DMS53 (cell line): ENCODE results near the gene ZNF608.
A peak's percentile ranks its signal among the peaks of the same experiment; 100 is the strongest.

Experiments
- DNase-seq: peaks from one replicate; lab custom pipeline; 2025; lab: John Stamatoyannopoulos, UW

ZNF608 gene, protein sequence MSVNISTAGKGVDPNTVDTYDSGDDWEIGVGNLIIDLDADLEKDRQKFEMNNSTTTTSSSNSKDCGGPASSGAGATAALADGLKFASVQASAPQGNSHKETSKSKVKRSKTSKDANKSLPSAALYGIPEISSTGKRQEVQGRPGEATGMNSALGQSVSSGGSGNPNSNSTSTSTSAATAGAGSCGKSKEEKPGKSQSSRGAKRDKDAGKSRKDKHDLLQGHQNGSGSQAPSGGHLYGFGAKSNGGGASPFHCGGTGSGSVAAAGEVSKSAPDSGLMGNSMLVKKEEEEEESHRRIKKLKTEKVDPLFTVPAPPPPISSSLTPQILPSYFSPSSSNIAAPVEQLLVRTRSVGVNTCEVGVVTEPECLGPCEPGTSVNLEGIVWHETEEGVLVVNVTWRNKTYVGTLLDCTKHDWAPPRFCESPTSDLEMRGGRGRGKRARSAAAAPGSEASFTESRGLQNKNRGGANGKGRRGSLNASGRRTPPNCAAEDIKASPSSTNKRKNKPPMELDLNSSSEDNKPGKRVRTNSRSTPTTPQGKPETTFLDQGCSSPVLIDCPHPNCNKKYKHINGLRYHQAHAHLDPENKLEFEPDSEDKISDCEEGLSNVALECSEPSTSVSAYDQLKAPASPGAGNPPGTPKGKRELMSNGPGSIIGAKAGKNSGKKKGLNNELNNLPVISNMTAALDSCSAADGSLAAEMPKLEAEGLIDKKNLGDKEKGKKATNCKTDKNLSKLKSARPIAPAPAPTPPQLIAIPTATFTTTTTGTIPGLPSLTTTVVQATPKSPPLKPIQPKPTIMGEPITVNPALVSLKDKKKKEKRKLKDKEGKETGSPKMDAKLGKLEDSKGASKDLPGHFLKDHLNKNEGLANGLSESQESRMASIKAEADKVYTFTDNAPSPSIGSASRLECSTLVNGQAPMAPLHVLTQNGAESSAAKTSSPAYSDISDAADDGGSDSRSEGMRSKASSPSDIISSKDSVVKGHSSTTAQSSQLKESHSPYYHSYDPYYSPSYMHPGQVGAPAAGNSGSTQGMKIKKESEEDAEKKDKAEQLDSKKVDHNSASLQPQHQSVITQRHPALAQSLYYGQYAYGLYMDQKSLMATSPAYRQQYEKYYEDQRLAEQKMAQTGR (N-terminal part only)

GRCh38 chr5:124745928-124746915 lies at the start of gene ZNF608:
Gene ZNF608, minus strand, starts transcription at chr5:124746639. Its CDS starts 1,650 bp downstream, at chr5:124744989.
- peak; percentile 70 for DNase-seq

DNA sequence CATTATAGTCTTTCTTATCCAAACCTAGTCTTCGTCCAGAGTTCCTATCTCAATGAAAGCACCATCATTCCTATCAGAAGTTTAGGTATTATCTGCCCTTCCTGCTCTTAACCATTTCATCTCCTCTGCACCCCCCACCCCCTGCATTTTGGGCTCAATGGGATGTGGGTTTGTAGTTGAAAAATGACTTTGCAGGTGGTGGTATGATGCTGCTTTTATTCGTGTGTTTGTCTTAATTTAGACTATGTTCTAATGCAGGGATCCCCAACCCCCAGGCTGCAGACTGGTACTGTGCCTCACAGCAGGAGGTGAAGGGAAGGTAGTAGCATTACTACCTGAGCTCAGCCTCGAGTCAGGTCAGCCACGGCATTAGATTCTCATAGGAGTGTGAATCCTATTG lies 49.4 kb upstream of the ZNF608 start:
- no peak for DNase-seq

- peak; percentile 61 for DNase-seq
Measured at GRCh38 chr5:124790895-124791732, 44.7 kb upstream of the ZNF608 start.

DNA sequence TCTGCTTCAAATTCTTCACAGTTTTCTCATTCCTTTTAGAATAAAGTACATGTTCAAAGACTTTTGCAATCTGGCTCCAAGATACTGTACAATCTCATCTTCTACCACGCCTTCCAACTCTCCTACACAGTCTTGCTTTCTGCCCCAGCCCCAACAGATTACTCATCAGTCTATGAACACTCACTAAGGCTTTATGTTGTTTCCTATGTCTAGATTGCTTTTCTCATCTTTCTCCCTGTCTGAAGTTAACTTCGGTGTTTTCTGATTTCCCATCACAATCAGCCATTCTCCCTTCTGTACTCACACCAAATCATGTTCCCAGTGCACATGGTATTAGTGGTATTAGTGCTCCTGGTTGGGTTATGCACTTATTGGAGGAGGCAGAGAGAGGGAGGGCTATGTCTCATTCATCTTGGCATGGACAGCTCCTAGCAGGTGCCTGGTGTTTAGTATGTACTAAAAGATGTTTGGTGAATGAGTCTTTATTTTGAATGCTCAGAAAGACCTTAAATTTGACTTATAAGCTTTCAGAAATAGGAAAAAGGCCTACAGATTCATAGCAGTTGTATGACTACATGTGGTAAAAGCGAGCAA lies 44.0 kb upstream of the ZNF608 start:
- DNase-seq, result no peak

DNA sequence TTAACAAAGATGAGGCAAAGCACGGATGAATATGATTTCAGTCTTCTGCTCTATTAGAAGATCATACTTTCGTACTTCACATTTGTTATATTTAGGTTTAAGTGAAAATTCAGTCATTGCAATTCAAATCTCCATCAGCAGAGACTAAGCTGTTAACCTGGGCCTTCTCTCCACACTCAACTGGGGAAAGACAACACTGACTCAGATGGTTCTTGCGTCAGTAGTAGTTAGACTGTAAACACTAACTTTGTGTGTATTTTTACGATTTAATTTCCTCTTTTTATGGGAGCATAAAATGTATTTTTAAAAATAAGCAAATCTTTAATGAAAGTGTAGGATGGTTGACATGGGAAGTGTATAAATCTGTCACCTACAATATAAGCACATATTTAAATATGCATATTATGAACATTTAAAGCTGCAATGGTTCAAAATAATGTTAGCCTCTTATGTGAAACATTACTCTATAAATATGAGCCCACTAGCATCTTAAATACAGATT lies 42.7 kb upstream of the ZNF608 start:
- DNase-seq, result peak; percentile 64

GRCh38 chr5:124783794-124784193 lies 37.4 kb upstream of the ZNF608 start:
- DNase-seq, result no peak

DNA sequence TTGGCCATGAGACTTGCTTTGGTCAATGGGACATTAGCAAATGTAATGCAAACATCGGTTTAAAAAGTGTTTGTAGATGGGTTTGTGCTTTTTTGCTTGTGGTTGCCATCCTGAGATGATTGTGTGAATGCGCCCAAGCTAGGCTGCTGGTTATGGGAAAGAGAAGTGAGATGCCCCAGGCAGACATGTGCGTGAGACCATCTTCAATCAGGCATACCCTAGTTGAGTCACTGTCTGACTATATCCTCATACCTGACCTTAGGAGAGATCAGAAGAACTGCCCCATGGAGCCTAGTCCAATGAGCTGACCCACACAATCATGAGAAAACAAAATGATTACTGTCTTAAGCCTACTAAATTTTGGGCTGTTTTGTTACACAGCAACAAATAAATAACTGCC lies 36.8 kb upstream of the ZNF608 start:
- no peak for DNase-seq

- no peak for DNase-seq
Measured at GRCh38 chr5:124782262-124782661, 35.8 kb upstream of the ZNF608 start.

GRCh38 chr5:124780011-124780410 lies 33.6 kb upstream of the ZNF608 start:
- DNase-seq, result no peak

DNA sequence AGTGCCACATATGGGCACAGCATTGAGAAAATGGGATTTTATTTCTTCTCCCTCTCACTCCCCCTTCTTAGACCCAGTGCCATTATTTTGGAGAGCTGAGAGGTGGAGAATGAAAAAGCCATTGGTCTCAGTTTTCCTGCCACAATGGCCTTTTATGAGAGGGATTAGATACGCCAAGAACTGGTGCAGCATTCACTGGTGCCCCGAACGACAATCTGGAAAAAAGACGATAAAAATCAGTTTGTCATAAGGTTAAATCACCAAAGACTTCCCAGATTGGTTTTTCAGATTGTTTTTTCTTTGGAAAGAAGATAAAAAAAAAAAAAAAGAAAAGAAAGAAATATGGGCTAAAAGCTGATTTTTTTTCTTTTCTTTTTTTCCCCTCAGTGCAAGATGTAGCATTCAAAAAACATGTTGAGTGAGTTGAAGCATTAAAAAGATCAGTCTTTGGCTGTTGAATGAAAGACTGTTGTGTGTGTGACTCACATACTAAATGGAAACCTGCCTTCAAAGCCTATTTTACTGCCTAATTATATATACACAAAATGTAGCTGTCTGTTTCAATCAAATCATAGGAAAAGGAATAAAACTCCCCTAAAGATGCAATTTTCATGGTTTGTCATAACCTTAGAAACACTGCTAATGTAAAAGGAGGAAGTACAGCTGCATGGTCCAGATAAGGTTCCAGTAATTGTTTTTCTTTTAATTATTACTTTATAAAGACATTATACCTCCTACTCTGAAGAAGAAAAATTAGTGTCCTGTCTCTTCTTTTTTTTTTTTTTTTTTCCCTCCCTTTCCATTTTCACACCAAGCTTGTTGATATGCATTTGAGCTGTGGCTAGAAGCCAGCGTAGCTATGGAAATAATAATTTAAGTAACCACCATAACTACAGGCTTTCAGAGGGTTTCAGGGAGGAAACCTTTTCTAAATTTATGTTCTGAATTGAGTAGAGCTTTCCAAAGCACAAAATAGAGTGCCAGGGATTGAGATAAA lies 27.2 kb upstream of the ZNF608 start:
- no peak for DNase-seq

DNA sequence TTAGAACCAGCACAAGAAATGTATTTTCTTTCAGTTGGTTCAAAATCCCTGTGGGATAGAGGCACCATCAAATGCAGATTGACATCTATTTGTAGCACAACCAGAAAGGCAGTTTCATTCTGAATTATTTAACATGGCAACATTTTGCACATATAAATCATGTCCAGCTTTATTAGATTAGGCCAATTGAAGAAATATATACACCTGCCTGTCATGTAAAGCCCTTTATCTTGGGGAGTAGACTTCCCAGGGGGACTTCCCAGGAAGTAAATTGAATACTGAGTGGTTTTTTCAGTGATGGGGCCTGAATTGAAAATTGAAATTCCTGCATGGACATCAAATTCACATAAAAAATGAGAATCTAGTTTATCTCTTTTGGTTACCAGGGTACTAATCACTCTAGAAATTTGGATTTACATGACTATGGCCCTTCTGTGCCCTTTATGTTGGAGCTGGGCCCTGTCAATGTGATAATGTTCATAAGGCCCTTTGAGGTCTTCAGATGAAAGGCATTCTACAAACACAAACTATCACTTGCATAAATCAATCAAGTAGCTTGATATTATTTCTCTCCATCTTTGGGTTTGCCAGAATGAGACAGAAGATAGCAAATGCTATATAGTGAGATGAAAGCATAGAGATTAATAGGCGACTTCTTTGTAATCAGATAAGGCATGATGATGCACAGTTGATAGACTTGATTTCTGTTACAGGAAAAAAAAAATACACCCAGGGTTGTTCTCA lies 26.2 kb upstream of the ZNF608 start:
- no peak for DNase-seq

DNA sequence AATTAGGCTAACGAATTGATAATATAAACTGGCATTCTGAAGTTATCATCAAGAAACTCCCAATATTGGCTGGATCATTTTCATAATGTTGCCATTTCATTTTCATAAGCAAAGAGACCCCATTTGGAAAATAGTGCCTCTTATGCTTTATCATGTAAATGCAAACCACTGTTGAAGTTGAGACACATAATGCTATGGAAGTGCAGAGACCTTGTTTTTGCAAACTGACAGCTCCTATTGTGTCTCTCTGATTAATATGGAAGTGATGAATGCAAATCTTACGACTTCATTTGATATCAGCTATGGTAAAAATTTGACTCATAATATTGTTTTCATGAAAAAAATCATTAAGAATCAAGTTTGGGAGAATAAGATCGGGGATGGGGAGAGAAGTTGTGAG lies 25.3 kb upstream of the ZNF608 start:
- DNase-seq, result no peak

DNA sequence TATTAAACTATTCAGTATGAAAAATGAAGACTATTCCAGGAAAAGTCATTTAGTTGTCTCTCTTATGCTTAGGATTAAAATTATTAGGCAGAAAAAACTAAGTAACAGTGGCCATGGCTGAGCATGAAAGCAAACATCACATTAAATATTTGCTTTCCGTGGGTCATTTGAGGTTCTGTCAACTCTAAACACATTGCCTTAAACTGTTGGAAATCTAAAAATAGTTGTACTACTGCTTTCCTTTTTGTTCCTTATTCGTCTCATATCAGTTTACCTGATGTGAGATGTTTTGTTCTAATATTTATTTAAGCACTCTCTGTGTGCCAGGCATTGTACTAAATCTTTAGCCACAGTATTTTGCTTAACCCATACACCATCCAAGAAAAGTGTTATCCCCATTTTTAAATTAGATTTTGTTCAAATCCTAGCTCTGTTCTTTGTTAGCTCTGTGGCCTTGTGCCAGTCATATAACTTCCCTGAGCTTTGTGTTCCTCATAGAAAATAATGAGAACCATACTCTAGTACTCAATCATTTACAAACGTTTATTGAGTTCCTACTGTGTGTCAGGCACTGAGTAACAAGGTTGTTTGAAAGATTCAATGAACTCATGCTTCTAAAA lies 18.7 kb upstream of the ZNF608 start:
- peak; percentile 91 for DNase-seq

- no peak for DNase-seq
Measured at GRCh38 chr5:124764585-124764984, 18.1 kb upstream of the ZNF608 start.

GRCh38 chr5:124761010-124761409 lies 14.6 kb upstream of the ZNF608 start:
- DNase-seq, result no peak

DNA sequence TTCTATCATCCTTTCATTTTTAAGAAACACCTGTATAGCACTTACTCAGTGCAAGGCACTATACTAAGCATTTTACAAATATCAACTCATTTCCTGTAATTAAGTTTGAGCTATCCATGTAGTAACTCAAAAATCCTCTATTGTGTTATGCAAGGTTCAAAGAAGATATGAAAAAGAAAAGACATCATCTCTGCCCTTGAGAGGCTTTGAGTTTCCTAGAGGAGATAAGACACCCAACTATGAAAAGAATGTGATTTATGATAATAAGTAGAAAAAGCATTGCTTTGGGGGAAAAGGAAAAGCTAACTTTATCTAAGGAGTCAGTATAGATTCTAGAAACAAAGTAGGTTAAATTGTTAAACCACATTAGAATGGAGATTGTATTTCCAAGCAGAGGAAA lies 14.2 kb upstream of the ZNF608 start:
- no peak for DNase-seq

DNA sequence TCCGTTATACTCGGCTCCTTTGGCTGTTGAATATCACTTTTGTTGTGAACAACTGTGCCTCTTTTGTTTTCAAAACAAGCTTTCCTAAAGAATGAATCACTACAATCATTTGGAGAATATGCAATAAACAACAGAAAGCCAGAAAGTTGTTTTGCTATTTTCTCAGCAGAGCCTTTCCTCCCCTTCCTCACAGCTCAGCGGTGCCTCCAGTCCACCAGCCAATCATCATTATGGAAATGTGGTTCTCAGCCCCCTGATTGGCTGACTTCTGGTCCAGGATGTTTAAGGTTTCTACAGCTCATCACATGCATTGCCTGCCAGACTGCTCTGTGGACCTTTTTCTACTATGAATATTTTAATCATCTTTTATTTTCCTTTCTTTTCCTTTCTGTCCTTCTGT lies 9.1 kb upstream of the ZNF608 start:
- DNase-seq, result peak; percentile 26
